GM19240 (cell line): ENCODE results near the gene EPS8L3.

Experiments used
- DNase-seq: peaks from one replicate; pipeline ENCODE4 v3.0.0; 2011; ENCODE audit warnings: low spot score; ENCODE audit not compliant: insufficient read length

Gene EPS8L3

DNA sequence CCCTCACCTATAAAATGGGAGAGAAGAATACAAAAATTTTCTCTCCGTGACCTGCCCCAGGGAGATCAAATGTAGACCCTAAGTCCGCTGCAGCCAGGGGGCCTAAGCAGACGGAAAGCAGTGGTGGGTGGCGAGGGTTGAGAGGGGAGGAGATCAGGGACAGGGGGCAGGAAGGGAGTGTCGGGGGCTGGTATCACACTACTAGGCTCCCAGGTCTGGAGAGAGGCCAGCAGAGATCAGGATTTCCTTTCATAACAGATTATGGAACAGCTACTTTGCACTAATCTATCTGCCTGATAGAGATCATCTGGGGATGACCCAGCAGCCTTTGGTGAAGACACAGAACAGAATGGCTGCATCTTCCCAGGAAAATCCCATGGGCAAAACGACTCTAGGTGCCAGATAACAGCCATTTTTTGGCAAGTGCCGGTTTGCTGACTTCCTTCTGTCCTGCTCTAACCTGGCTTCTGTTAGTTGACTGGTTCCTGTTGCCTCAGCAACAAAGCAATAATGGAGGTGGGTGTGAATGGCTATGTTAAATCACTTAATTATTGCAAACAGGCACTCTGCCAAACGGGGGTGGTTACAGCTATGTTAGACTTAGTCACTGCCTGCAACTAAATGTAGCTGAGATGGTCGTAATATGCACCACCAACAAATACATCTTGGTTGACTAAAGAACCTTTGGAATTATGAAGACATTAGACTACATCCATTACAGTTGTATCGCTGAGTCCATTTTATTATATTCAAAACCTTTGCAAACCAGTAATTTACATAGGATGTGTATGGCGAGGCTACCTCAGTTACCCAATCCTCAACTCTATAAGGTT, 30.0 kb upstream of the EPS8L3 start:
- no peak for DNase-seq

DNA sequence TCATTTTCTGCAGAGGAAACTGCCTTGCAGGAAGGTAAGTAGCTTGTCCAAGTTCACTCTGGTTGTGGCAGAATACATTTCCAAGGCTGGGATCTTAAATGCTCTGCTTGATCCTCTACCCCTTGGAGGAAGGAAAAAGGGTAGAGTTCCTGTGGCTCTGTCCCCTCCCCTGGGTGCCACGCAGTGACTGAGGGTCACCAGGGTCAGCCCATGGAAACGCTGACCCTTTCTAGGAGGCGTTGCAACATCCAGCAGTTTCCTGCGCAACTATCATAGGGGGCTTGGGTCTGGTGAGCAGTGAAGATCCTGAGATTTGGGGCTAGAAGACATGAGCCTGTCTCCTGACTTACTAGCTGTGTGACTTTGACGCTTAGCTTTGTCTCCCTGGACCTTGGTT, 29.4 kb upstream of the EPS8L3 start:
- no peak for DNase-seq

DNA sequence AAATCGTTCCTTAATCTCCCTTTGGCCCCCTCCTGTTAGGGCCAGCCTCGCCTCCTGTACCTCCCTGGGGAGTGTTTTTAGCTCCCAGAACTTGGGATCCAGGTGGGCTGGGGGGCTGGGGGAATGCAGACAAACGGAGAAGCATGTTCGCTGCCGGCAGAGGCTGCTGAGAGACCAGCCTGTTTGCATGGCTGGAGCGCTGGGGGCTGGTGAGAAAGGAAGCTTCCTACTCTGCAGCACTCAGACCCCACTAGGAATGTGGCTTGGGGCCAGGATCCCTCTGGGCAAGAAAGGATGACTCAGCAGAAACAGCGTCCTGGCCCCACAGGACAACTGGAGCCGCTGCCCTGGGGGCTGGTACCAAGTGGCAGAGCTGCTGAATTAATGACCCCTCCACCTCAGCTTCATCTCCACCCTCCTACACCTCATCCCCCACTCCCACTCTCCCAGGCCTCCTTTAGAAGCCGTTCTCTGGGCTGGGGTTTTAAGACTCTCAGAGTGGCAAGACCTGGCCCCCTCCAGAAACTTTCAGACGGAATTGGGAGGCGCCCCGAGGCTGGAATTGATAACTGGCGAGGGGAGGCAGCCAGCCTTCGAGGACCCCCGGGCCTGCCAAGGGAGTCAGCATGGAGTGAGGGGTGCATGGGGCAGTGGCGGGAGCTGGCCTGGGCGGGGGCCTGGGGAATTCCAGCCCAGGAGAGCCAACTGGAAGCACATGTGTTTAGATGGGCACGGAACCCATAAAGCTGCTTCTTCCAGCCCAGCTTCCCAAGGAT, 28.5 kb upstream of the EPS8L3 start:
- no peak for DNase-seq

- no peak for DNase-seq
Measured at GRCh38 chr1:109791495-109792043, 27.8 kb upstream of the EPS8L3 start.

DNA sequence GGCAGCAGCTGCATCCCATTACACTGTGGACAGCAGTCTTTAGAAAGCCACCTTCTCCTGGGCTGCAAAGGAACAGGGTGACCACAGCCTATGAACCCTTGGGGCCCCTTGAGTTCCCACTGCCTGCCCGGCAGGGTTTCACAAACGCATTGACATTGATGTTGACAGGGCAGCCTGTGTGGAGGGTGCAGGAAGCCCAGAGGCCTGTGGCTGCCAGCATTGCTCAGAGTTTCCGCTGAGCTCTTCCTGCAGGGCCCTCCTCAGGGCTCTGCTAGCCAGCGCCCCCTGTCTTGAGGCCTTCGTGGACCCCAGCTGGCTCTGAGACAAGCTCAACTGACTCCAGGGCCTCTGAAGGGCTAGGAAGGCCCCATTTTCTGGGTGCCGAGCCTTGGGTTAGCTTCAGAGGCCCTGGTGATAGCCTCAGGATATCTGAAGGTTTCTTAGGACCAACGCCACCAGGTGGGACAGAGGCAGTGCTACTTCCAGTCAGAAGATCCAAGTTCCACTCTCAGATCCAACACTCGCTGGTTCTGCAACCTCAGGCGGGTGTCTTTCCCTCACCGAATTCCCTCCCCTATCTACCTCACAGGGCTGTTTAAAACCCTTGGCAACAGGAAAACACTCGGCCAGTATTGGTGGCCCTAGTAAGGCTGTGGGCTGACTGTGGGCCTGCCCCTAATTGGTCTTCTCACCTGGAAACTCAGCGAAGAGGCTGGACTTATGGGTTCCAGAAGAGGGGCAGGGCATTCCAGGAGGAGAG, 27.2 kb upstream of the EPS8L3 start:
- DNase-seq: peak; percentile 57

DNA sequence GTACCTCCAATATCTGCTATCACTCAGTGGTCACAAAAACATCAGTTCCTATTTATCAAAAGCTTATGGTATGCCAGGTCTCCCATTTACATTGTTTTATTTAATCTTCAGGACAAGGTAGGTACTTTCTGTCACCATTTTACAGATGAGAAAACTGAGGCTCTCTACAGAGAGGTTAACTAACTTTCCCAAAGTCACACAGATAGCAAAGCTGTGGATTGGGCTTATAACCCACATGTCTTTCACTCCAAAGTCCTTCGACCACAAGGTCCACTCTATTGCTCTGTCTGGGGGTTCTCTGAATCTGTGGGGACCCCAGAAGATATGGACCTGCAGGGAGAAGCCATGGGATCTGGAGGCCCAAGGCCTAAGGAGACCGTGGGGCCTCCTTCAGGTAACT, 26.6 kb upstream of the EPS8L3 start:
- DNase-seq: no peak

DNA sequence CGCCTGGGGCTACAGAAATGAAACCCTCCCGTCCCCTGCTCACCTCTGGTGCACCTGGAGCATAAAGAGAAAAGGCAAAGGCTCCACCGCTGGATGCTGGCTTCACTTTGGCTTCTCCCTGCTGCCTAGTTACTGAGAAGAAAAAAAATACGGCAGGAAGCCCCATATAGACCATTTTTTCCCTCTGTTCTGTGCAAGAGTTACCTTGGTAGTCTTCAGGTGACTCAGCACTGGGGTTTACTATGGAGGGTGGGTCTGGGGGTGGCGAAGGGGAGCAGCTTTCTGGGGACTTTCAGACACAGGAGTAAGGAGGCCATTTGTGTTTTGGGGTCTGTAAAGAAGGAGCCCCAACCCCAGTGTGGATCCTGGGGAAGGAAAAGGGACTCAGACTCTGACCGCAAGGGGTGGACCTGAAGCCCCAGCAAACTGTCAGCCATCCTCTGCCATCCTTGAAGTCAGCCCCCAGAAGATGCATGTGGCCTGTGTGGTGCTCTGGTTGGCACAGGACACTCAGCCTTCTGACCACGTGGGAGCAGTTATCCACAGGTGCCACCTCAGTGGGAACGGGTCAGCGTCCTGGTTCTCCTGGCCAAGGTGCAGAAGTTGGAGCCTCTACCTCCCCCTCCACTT, 25.9 kb upstream of the EPS8L3 start:
- no peak for DNase-seq

- DNase-seq: no peak
Measured at GRCh38 chr1:109788695-109789521, 25.2 kb upstream of the EPS8L3 start.

DNA sequence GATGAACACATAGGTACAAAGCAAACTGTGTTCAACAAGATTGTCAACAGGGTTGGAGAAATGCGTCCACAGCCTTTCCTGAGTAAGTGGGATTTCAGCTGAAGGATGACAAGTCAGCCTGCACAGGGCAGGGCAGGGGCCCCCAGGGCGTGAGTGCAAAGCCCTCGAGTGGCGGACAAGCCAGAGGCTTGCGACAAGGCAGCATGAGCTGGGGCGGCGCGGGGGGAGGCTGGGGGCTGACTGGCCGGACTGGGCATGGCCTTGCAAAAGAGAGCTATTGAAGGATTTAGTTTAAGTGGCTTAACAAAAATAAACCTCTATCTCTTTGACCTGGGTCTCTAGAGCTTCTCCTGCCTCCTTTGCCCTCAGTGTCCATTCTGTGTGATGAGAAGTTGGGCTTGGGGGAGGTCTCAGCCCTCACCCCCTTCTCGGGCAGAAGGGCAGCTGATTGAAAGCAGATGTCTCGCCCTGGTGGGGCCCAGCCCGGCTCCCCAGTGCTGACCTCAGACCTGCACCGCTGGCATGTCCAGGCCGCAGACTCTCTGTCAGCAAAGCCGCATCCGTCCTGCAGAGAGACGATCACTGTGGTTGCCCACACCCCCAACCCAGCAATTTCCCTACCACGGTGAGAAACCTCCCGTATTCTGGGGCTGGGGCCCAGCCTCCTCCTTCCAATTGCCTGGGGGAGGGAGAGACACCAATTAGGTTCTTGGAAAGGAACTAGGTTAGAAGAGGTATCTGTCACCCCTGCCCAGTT, 24.3 kb upstream of the EPS8L3 start:
- no peak for DNase-seq

DNA sequence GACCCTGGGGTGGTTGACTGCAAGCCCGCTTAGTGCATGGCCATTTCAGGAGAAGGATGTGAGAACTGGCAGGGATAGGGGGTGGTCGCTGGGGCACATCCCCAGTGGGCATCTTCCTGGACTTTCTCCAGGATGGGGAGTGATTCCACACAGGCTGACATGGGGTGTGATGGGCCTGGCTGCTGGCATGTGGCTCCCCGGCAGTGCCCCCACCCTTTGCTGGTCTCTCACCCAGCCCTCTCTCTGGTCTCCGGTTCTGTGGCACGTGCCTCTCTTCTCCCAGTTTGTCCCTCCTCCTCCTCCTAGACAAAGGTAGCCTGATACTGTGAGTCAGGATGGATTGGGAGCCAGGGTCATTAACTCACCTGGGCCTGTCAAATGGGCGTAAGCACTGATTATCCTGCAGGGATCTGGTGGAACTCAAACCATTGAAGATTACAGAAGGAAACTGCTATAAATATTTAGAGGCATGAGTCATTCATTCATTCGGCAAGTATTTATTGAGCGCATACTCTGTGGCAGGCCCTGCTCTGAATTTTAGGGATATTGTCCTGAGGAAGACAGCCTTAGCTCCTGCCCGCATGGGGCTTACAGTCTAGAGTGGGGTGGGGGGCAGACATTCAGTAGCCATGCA, 23.6 kb upstream of the EPS8L3 start:
- DNase-seq: no peak

DNA sequence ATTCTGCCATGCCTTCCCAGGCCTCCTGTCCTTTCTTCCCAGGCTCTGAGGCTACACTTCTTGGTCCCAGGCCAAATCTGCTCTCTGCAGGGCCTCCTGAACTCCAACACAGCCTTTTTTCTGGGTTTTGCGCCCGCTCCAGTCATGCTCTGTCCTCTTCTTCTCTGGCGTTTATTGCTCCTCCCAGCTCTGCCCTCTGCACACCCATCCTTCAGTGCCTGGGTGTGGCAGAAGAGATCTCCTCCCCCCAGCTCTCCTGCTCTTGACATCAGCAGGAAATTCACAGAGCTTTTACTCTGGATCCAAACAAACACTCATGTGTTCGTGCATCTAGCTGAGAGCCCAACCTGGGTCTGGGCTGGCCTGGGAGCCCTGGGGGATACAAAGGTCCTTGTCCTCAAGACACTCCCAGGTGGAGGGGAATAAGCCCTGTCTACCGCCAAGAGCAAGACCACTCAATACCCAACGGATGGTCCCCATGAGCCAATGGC, 22.9 kb upstream of the EPS8L3 start:
- DNase-seq: no peak

DNA sequence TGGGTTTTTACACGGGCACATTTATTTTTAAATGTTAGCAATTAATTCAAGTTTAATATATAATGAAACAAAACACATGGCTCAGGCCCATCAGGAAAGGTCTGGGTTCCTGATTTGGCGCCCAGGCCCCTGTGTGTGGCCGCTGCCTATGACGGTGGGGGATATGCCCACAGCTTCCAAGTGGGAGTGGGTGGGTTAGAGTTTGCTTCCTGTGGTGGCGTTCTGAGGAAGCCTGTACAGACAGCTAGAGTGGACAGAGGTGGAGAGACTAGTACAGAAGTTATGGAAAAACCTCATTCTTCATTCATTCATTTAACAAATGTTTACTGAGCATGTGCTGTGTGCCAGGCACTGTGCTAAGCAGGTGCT, 22.4 kb upstream of the EPS8L3 start:
- no peak for DNase-seq

GRCh38 chr1:109785446-109786111, 21.9 kb upstream of the EPS8L3 start:
- no peak for DNase-seq

DNA sequence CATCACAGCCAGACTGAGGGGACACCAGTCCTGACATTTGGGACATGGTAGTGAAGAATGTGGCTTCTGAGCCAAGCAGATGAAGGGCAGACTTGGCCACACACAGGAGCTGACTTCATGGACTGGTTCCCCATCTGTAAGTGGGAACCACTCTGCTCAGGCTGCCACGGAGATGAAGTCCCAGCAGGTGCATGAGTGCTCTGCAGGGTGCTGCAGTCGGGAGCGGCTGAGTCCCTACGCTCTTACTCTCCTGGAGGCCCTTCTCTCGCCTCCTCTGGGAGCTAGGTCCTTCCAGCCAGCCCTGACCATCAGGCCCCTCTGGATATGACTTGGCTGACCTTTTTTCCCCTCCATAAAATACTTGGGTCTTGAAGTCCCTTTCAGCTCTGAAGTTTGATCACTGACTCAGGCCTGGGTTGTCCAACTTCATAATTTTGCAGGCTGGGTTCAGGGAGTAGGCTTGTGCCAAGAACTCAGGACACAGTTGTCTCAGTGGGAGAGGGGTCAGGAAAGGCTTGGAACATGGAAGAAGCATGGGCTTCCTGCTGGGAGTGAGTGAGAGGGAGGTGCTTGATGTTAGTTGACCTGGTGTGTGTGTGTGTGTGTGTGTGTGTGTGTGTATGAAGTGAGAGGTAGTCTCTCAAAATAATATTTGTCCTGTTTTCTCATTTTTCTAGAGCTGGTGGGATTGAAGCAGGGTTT, 21.0 kb upstream of the EPS8L3 start:
- DNase-seq: no peak

GRCh38 chr1:109783436-109783835, 19.7 kb upstream of the EPS8L3 start:
- DNase-seq: no peak

DNA sequence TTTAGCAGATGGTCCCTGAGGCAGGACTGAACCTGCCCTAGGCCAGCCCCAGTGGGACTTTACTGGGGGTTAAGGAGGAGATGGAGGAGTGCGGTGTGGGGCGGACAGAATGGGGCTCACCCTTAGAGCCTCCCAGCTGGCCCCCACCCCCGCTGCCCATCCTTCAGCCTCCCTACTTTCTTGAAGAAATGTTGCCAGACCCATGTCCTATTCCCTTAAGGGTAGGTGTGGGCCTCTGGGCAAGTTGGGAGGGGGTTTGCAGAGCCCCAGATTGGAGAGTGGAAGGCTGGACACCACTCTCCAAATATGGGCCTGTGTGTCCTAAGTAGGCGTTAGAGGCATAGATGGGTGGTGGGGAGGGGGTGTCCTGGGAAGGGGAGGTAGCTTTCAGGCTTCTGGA, 19.2 kb upstream of the EPS8L3 start:
- DNase-seq: no peak

DNA sequence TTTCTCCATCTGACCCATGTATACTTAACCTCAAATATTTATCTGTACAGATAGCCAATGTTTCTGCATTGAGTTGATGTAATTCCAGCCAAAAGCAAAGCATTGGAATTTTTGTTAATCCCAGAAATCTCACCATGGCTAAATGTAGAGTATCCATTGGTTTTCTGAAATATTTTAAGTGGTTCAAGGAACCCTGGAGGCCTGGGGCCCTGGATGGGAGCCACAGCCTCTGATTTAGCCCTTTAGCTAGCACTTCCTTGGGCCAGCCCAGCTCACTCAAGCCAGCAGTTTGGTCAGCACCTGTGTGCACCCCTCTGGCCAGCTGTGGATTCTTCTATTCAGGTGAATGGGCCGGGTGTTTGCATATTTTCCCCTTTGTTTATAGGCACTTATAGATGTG, 18.8 kb upstream of the EPS8L3 start:
- DNase-seq: no peak

DNA sequence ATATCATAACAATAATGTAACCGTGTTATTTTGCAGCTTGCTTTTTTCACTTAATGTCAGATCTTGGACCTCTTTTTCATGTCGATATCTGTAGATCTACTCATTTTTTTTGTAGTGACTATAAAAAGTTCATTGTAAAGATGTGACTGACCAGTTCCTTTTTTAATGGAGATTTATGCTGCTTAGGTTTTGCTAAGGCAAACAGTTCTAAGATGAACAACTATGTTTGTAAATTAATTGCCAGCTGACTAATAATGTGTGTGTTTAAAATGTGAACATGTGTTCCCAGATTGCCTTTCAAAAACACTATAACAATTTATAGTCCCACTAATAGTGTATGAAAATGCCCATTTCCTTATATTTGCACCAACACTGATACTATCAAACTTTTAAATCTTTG, 18.1 kb upstream of the EPS8L3 start:
- no peak for DNase-seq
